GM12891 (cell line): ENCODE results near the gene TEX2.

Source experiments
- POLR2A ChIP-seq: IDR thresholded peaks from 2 replicates; pipeline ENCODE4 v1.6.1; 2011; ENCODE audit warnings: low read depth, low read length, control low read depth
- POLR2AphosphoS5 ChIP-seq: IDR thresholded peaks from 2 replicates; pipeline ENCODE4 v1.6.1; 2011; ENCODE audit warnings: low read depth, low read length, control low read depth
- POU2F2 ChIP-seq: IDR thresholded peaks from 2 replicates; pipeline ENCODE4 v1.6.1; 2011; ENCODE audit warnings: low read depth, mild to moderate bottlenecking, control low read depth, low read length, moderate library complexity

DNA sequence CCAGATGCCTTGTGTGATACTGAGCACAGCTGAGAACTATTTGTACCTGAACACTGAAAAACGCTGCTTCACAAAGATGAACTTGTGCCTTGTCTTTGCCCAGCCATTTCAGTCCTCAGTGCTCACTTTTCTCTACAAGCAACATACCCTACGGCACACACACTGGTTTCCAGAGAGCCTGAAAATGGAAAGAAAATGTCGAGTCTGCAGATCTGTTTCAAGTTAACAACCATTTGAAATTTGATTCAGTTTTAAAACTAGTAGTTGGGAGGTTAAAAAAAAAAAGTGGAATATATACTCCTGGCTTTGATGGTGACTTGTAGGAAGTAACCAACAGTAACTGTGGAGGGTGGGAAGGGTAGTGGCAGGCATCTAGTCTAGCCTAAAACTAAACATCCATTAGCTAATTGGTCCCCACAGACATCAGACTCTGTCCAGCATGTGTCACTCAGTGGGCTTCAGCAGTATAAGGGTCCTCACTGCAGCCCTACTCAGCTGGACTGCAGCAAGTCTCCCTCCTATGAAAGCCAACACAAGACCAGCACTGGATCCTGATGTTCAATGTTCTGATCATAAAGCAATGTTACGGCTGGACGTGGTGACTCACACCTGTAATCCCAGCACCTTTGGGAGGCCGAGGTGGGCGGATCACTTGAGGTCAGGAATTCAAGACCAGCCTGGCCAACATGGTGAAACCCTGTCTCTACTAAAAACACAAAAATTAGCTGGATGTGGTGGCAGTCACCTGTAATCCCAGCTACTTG lies 160.3 kb downstream of the TEX2 start:
- TF ChIP-seq POLR2A (no peak), POLR2AphosphoS5 (no peak), POU2F2 (no peak)
